ENCODE data around the gene NUP43.
A peak's percentile ranks its signal among the peaks of the same experiment; 100 is the strongest.

- TF ChIP-seq CTCF (IDR thresholded peaks at IDR 0.05; ENCODE audit: low read depth, low read length) (no peak), POLR2A (IDR thresholded peaks at IDR 0.05; ENCODE audit: extremely low read depth, insufficient read length) (peak; percentile 72)
These were observed at the start of gene NUP43 for GRCh38 chr6:149746147-149746946.

Data from NB4 (cell line).